H1 (cell line): ENCODE data around the gene PECR.

Source experiments
- BRCA1 ChIP-seq: IDR thresholded peaks from 2 replicates; pipeline ENCODE4 v1.6.1; 2012; ENCODE audit warnings: low read depth, low read length, improper control_type of control experiment
- EP300 ChIP-seq, 2 experiments: IDR thresholded peaks; 1 replicate in 1 of 2; 2 replicates in 1 of 2; pipeline ENCODE4 v1.6.1; 2011 to 2012; ENCODE audit warnings: low read depth in 2 of 2, low read length in 2 of 2, mild to moderate bottlenecking in 2 of 2, borderline replicate concordance in 1 of 2, inconsistent platforms in 1 of 2, moderate library complexity in 1 of 2
- EZH2 ChIP-seq: fragments of 200-600 bp; sonication (generic); IDR thresholded peaks from 2 replicates; pipeline ENCODE4 v1.7.1; 2012; ENCODE audit warnings: low read depth, mild to moderate bottlenecking, moderate library complexity, low read length, inconsistent platforms; ENCODE audit not compliant: severe bottlenecking
- KDM1A ChIP-seq: fragments of 200-600, 300-600 bp; sonication (generic); IDR thresholded peaks from 2 replicates; pipeline ENCODE4 v1.7.1; 2016; ENCODE audit warnings: mild to moderate bottlenecking, low read length, borderline replicate concordance
- MAFK ChIP-seq: IDR thresholded peaks from 2 replicates; pipeline ENCODE4 v1.6.1; 2012; ENCODE audit warnings: low read depth, mild to moderate bottlenecking, improper control_type of control experiment, low read length
- RAD21 ChIP-seq, 2 experiments: IDR thresholded peaks in 1 of 2; conservative IDR thresholded peaks in 1 of 2; 2 replicates each; pipeline ENCODE4 v1.6.1; 2011; ENCODE audit warnings: low read depth in 2 of 2, low read length in 2 of 2, improper control_type of control experiment in 1 of 2, inconsistent platforms in 1 of 2, mild to moderate bottlenecking in 1 of 2, moderate library complexity in 1 of 2
- YY1 ChIP-seq: IDR thresholded peaks from 2 replicates; pipeline ENCODE4 v1.6.1; 2011; ENCODE audit warnings: low read depth, mild to moderate bottlenecking, low read length
- ZNF274 ChIP-seq: IDR thresholded peaks from 2 replicates; pipeline ENCODE4 v1.7.0; 2012; ENCODE audit warnings: low read length, borderline replicate concordance; ENCODE audit errors: extremely low read depth
- TF ChIP-seq, protein P1 (sequence below), 3 experiments: IDR thresholded peaks; 1 replicate in 2 of 3; 2 replicates in 1 of 3; pipeline versions ENCODE4 v1.5.1 to v1.6.1; 2011; ENCODE audit warnings: low read length in 3 of 3, mild to moderate bottlenecking in 3 of 3, inconsistent platforms in 2 of 3, low read depth in 1 of 3, moderate library complexity in 1 of 3; ENCODE audit not compliant: insufficient read depth in 1 of 3; ENCODE audit errors: control extremely low read depth in 1 of 3

DNA sequence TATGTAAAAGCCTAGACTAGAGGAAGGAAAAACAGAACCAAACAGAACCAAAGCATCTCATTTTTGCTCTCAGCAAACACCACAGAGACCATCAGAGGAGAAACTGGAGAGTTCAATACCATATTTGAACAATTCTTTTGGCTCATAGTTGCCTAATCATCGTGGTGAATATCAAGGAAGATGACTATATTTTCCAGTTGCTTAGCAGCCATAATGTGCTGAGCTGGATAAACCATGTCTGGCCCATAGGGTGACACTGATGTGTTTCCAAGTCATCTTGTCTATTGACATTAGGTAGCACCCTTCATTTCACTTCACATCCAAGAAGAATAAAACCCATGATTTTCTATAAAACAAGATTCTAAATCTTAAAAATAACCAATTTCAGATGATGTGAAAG, 21.6 kb upstream of the PECR start:
- TF ChIP-seq EP300 (IDR thresholded peaks at IDR 0.05; ENCODE audit: borderline replicate concordance in 1 of 2, low read depth in 2 of 2, low read length in 2 of 2) (no peak), ZNF274 (no peak), EZH2 (no peak), RAD21 (IDR thresholded peaks at IDR 0.05 in 1 of 2, conservative IDR thresholded peaks at IDR 0.05 in 1 of 2; ENCODE audit: low read depth in 2 of 2, low read length in 2 of 2) (no peak), BRCA1 (no peak), MAFK (no peak), YY1 (no peak), KDM1A (no peak)
- TF ChIP-seq, protein P1, sequence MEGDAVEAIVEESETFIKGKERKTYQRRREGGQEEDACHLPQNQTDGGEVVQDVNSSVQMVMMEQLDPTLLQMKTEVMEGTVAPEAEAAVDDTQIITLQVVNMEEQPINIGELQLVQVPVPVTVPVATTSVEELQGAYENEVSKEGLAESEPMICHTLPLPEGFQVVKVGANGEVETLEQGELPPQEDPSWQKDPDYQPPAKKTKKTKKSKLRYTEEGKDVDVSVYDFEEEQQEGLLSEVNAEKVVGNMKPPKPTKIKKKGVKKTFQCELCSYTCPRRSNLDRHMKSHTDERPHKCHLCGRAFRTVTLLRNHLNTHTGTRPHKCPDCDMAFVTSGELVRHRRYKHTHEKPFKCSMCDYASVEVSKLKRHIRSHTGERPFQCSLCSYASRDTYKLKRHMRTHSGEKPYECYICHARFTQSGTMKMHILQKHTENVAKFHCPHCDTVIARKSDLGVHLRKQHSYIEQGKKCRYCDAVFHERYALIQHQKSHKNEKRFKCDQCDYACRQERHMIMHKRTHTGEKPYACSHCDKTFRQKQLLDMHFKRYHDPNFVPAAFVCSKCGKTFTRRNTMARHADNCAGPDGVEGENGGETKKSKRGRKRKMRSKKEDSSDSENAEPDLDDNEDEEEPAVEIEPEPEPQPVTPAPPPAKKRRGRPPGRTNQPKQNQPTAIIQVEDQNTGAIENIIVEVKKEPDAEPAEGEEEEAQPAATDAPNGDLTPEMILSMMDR (IDR thresholded peaks at IDR 0.05; ENCODE audit: control extremely low read depth in 1 of 3, insufficient read depth in 1 of 3, low read depth in 1 of 3, low read length in 3 of 3): no peak
